ENCODE data around the gene DSG4.
A peak's percentile ranks its signal among the peaks of the same experiment; 100 is the strongest.

The DSG4 gene

GRCh38 chr18:31447530-31448191 lies 71.1 kb downstream of the DSG4 start, which contains the start of gene DSG3:
Gene DSG3, plus strand, starts transcription at chr18:31447741. Its CDS starts 137 bp downstream, at chr18:31447878.
- no peak for DNase-seq (ENCODE audit: low spot score)

GRCh38 chr18:31450409-31450808 lies 73.8 kb downstream of the DSG4 start:
- DNase-seq (ENCODE audit: low spot score): no peak

- DNase-seq (ENCODE audit: low spot score): no peak
Measured at GRCh38 chr18:31451625-31452024, 75.0 kb downstream of the DSG4 start.

- peak; percentile 17 for DNase-seq (ENCODE audit: low spot score)
Measured at GRCh38 chr18:31454066-31454708, 77.6 kb downstream of the DSG4 start.
